GM21786 (cell line): Measurements from ENCODE around the gene LIN54.
A peak's percentile ranks its signal among the peaks of the same experiment; 100 is the strongest.
"Not testable (repeated sequence)": the region's sequence is repeated elsewhere in the genome, so short reads cannot be mapped to it uniquely, and the experiment has no call there.

Experiments used
- ATAC-seq: cut with Tn5 transposase; IDR thresholded peaks from one replicate; pipeline ENCODE4 v1.9.1; 2021; ENCODE audit not compliant: unreplicated experiment

Gene LIN54

DNA sequence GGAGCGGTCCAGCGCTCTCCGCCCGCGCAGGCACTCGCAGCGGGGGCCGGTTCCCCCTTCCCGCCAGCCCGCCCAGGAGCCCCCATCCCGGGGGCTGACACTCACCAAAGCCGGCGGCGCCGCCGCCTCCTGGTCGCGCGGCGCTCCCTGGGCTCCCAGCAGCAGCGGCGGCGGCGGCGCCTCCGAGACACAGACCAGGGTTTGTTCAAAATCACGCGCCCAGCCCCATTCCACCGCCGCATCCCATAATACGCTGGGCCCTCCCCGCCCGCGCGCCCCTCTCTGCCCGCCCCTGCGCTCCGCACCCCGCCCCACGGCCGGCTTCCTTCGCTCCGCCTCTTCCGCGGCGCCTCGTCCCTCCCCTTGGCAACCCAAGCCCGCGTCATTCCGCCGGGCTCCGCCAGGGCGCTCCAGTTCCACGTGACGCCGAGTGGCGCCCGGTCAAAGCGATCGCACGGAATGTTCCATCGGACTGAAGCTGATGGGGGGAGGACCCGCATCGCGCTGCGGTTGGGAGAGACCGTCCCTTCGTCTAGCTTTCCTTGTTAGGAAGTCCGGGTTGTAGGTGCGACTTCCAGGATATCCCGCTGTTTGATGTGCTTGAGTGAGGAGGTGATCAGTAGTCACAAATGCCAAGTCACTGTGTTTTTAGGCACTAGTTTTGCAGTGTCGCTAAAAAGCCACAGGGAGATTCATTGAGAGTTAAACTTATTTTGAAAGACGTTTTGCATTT, 2.2 kb upstream of the LIN54 start:
- peak; percentile 85 for ATAC-seq

- peak; percentile 8 for ATAC-seq
Measured at GRCh38 chr4:83012200-83012686, 1.6 kb upstream of the LIN54 start.

DNA sequence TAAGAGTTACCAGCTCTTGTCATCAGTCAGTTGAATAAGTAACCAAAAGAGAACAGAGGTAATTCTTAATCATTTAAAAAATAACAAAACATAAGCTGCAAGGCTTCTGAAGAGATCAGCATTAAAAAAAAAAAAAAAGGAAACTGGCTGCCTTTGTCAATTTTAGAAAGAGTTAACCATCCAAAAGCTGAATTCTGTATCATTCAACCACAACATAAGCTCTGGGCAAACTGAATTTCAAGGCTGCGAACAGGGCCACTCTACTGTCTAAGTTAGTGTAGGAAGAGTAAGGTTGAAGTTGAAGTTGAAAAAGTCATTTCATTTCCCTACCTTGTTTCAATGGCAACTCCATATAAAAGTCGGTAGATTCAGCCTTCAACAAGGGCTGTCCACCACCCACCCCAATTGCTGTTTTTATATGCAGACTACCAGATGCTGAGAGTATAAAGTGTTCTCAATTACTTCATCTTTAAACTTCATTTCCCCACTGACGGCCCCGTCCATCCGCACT, 1.1 kb upstream of the LIN54 start:
- no peak for ATAC-seq

- no peak for ATAC-seq
Measured at GRCh38 chr4:83010111-83010521, 507 bp downstream of the LIN54 start.

DNA sequence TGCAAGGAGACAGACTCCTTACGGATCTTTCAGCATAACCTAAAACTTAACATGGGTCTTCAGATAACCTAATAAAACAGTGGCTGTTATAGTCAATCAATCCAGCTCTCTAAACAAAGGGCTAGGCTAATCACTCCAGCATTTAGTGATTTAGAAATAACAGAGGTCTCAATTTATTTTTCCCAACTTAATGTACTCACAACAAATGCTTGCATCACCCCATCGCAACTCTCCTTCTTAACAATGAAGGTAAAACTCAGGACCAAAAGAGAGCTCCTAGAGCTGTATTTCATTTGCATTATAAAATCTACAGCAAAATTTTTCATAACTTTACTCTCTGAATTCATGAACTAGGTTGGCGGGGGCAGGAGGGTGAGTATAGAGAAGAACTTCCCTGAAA, 1.1 kb downstream of the LIN54 start:
- no peak for ATAC-seq

GRCh38 chr4:83003044-83003791, 7.4 kb downstream of the LIN54 start:
- not testable (repeated sequence) for ATAC-seq

- ATAC-seq: no peak
Measured at GRCh38 chr4:83002329-83002728, 8.3 kb downstream of the LIN54 start.

DNA sequence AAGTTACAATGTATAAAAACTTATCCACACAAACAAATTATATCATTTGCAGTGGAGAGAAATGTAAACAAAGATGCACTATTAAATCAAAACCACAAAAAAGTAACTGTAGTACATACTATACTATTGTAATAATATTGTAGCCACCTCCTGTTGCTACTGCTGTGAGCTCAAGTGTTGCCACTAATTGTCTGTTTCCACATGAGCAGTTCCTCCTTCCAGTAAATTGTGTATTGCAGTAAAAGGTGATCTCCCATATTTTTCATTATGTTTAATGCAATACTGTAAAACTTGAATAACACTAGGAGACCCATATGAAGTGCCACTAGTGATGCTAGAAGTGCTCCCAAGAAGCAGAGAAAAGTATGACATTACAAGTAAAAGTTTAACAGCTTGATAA, 11.7 kb downstream of the LIN54 start:
- no peak for ATAC-seq

- no peak for ATAC-seq
Measured at GRCh38 chr4:82994834-82995233, 15.8 kb downstream of the LIN54 start.

GRCh38 chr4:82989575-82990429, 20.8 kb downstream of the LIN54 start:
- peak; percentile 94 for ATAC-seq

DNA sequence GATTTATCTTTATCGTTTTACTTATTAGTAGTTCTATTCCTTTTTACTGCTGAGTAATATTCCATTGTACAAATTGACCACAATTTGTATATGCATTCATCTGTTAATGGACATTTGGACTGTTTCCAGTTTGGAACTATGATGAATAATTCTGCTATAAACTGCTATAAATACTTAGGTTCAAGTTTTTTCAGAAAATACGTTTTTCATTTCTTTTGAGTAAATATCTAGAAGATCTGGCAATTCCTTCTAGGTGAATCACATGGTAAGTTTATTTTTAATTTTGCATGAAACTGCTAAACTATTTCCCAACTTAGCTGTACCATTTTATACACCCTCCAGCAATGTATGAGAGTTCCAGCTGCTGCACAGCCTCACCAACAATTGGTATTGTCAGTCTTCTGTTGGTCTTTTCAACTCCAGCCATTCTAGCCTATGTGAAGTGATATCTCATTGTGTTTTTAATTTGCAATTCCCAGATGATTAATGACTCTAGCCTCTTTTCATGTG, 22.2 kb downstream of the LIN54 start:
- no peak for ATAC-seq

- ATAC-seq: not testable (repeated sequence)
Measured at GRCh38 chr4:82987519-82987918, 23.1 kb downstream of the LIN54 start.

- ATAC-seq: no peak
Measured at GRCh38 chr4:82984459-82984858, 26.2 kb downstream of the LIN54 start.

- no peak for ATAC-seq
Measured at GRCh38 chr4:82983444-82983843, 27.2 kb downstream of the LIN54 start.

DNA sequence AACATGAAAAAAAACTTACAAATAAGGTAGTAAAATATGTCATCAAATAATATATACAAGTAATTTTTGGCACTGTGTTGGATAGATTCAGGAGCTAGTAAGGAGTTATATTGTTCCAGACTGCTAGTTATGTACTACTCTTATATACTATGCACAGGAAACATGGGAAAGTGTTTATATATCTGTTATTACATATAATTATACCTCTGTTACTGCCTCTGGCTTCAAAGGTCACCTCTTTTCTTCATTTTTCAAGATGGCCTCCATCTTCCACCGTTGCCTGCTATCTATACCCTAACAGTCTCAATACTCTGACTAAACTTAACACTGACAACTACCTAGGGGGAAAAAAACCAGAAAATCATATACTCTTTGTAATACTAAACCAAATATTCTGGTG, 29.5 kb downstream of the LIN54 start:
- ATAC-seq: no peak

DNA sequence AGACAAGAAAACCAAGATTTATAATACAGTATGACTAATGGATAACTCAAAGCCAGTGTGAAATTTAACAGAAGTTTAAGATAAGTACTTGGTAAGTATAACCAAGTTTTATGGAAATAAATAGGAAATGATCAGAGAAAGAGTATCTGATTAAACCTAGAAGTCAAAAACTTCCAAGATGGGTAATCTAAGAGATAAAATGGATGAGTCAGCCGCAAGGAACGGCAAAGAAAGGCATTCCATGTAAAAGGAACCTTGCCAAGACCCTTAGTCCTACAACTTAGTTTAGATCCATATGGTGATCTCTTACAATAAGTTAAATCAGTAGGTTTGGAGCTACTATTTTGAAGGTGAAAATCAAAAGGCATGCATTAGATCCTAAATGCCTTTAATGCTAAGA, 34.8 kb downstream of the LIN54 start:
- no peak for ATAC-seq

GRCh38 chr4:82969414-82969813, 41.2 kb downstream of the LIN54 start:
- no peak for ATAC-seq

DNA sequence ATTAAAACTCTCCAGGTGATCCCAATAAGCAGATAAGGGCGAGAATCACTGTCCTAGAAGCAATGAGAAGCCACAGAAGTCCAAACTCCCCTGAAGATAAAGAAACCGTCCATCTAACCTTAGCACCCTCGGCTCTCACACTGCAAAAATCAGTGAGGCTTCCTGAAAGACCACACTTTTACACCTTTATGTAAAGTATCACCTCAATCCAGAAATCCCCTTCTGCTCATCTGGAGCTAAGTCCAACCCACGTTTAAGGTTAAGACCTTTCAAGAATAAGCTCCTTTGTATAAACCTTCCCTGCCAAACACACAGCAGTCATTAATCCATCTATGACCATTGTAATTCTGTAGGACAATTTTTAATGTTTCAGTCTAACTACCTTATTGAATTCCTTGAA, 41.7 kb downstream of the LIN54 start:
- ATAC-seq: peak; percentile 56

GRCh38 chr4:82965763-82966162, 44.9 kb downstream of the LIN54 start:
- ATAC-seq: no peak

DNA sequence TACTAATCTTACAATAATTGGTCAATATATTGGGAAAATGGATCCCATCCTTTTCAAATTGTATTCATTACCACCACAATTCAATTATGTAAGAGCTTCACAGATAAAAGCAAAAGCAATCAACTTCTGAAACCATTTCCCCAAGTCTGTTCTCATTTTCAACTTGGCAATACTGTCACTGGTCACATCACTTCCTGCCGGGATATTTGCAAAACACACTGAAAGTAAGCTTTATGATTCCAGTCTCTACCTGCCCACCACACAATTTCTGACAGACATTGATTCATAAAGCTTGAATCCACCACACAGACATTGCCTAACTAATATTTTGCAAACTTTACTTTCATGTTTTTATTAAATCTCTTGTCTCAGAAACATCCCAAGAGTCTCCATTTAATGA, 53.6 kb downstream of the LIN54 start:
- ATAC-seq: no peak

- ATAC-seq: no peak
Measured at GRCh38 chr4:82954212-82954611, 56.4 kb downstream of the LIN54 start.
